Heart left ventricle (tissue), 13 donors: Measurements from ENCODE around the gene FPR2.

Experiments
- POLR2A ChIP-seq, 2 donors: fragments of 450-650 bp; IDR thresholded peaks; one replicate each; pipeline ENCODE4 v1.6.1; 2017; ENCODE audit warnings: antibody characterized with exemption in 2 of 2, mild to moderate bottlenecking in 2 of 2, moderate library complexity in 2 of 2
- TF ChIP-seq, protein P1 (sequence below), 12 donors: fragments of 200-600 bp; sonication (generic) in 4 of 12; IDR thresholded peaks; one replicate each; pipeline versions ENCODE4 v1.5.0 to v1.8.0; 2018 to 2022; ENCODE audit warnings: antibody characterized with exemption in 12 of 12, mild to moderate bottlenecking in 5 of 12
- donor health status: ischemic (EF 13 %, LVEDD 7.1; RV severe dilation, severe dysfunction).
- donor health status: DM: no; HTN: yes; CAD: no.
- donor health status: DM: no; HTN: no; CAD: no.
- donor health status: ischemic (EF 25% LVEDD 6.9; RV normal size, moderate dysfunction).
- donor health status: ischemic (EF 25% LVEDD 5.7; RV mildly dilated, moderate dysfunction).
- donor health status: ischemic (EF 35%, LVEDD 5.7; RV mildly dilated, moderate dysfunction).
- donor health status: nonischemic (EF 11% LVEDD 7.7; RV severe dilation, severe dysfunction).
- donor health status: DM: yes; HTN: yes; CAD: no.
- donor health status: PGD.
- donor health status: ischemic (EF 29% LVEDD 5.4; RV normal size, mild dysfunction).
- donor health status: nonischemic (EF 23%, LVEDD 6.1; RV moderate dilation, normal function).

DNA sequence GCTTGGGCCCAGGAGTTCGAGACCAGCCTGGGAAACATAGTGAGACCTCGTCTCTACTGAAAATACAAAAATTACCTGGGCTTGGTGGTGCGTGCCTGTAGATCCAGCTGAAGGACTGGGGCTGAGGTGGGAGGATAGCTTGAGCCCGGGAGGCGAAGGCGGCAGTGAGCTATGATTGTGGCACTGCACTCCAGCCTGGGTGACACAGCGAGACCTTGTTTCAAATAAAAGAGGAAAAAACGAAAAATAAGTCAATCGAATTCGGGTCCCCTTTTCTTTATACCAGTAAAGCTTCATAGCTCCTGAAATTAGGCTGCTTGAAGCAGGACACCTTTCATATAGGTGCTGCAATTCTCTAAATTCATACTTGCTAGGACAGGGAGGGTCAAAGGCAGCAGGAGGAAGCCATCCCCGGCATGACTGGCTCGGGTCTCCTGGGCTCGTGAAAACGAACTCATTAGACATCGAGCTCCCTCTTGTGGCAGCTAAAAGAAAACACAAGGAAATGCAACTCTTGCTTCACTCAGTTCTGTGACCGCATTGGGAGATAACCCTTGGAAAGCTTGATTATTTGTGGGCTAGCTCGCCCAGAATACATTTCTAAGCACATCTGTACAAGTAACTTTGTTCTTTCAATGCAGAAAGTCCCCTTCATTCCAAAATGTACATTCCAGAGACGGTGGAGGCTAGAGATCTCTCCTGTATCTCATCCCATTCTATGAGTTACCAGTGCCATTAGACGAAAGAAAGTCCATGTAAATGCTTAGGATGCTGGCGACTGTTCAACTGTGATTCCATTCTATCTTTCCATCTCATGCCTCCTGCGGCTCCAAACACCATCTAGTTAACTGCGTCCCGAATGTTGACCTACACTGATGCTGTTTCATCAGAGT lies 16.8 kb downstream of the FPR2 start:
- no peak for TF ChIP-seq POLR2A (IDR thresholded peaks at IDR 0.05)
- TF ChIP-seq, protein P1, sequence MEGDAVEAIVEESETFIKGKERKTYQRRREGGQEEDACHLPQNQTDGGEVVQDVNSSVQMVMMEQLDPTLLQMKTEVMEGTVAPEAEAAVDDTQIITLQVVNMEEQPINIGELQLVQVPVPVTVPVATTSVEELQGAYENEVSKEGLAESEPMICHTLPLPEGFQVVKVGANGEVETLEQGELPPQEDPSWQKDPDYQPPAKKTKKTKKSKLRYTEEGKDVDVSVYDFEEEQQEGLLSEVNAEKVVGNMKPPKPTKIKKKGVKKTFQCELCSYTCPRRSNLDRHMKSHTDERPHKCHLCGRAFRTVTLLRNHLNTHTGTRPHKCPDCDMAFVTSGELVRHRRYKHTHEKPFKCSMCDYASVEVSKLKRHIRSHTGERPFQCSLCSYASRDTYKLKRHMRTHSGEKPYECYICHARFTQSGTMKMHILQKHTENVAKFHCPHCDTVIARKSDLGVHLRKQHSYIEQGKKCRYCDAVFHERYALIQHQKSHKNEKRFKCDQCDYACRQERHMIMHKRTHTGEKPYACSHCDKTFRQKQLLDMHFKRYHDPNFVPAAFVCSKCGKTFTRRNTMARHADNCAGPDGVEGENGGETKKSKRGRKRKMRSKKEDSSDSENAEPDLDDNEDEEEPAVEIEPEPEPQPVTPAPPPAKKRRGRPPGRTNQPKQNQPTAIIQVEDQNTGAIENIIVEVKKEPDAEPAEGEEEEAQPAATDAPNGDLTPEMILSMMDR (IDR thresholded peaks at IDR 0.05), result peak; percentile 66 to 85 (median 76)
